GM12891 (cell line): Measurements from ENCODE around the gene ARL4D.

ENCODE experiments used
- PAX5 ChIP-seq: IDR thresholded peaks from 2 replicates; pipeline ENCODE4 v1.6.1; 2011; ENCODE audit warnings: low read length, moderate library complexity, mild to moderate bottlenecking; ENCODE audit not compliant: insufficient read depth, severe bottlenecking
- POLR2A ChIP-seq: IDR thresholded peaks from 2 replicates; pipeline ENCODE4 v1.6.1; 2011; ENCODE audit warnings: low read depth, low read length, control low read depth
- POLR2AphosphoS5 ChIP-seq: IDR thresholded peaks from 2 replicates; pipeline ENCODE4 v1.6.1; 2011; ENCODE audit warnings: low read depth, low read length, control low read depth
- SPI1 ChIP-seq: IDR thresholded peaks from 2 replicates; pipeline ENCODE4 v1.6.1; 2011; ENCODE audit warnings: low read depth, low read length, control low read depth
- TAF1 ChIP-seq: IDR thresholded peaks from 2 replicates; pipeline ENCODE4 v1.6.1; 2011; ENCODE audit warnings: low read depth, low read length, control low read depth

GRCh38 chr17:43448720-43449469 lies 50.1 kb downstream of the ARL4D start:
- TF ChIP-seq TAF1 (no peak), SPI1 (no peak), POLR2A (no peak), POLR2AphosphoS5 (no peak), PAX5 (no peak)
